HFFc6 (cell line): ENCODE data around the gene RECQL. TPM values are rescaled to one million over a fixed set of nuclear protein-coding genes. Genes with fewer than 3 reads are reported as not detected.

Source experiments
- DNase-seq: peaks from one replicate; pipeline ENCODE4 v3.0.0-alpha.2; 2018
- H3K27ac Mint-ChIP-seq: 2 replicates; pipeline ENCODE4 v1.8.0; 2020; ENCODE audit warnings: mild to moderate bottlenecking, mixed read lengths
- H3K27me3 Mint-ChIP-seq: 2 replicates; pipeline ENCODE4 v1.8.0; 2021; ENCODE audit warnings: mild to moderate bottlenecking, moderate library complexity, mixed read lengths; ENCODE audit not compliant: insufficient read depth
- H3K36me3 Mint-ChIP-seq: 2 replicates; pipeline ENCODE4 v1.8.0; 2021; ENCODE audit warnings: low read depth, mixed read lengths
- H3K4me1 Mint-ChIP-seq: 2 replicates; pipeline ENCODE4 v1.8.0; 2020; ENCODE audit warnings: low read depth, mixed read lengths
- H3K4me3 Mint-ChIP-seq: 2 replicates; pipeline ENCODE4 v1.8.0; 2020; ENCODE audit warnings: mild to moderate bottlenecking, moderate library complexity, mixed read lengths
- H3K9me3 Mint-ChIP-seq: 2 replicates; pipeline ENCODE4 v1.8.0; 2020; ENCODE audit warnings: mild to moderate bottlenecking, mixed read lengths
- CTCF ChIP-seq: fragments of 200-600 bp; sonication (generic); IDR thresholded peaks from 2 replicates; pipeline ENCODE4 v1.5.0; 2021; ENCODE audit warnings: antibody characterized with exemption, mild to moderate bottlenecking
- long read RNA-seq: library from polyadenylated mRNA; unstranded; transcript quantifications from one replicate; pipeline ENCODE4 v2.0.0, GENCODE V29; 2019
- total RNA-seq, 6 experiments: library from RNA; stranded (reverse); fragmentation: NEBNext Ultra II Directional; extraction: Animal tissue kit (Norgen Biotek cat#: 25700); gene quantifications; 2 replicates in 1 of 6; 3 replicates in 5 of 6; pipeline ENCODE4 v1.2.3, GENCODE V29; 2021

The RECQL gene
- 10 to 100 TPM; 34.9 to 43.6 (median 39.2) TPM for total RNA-seq
- long read RNA-seq, transcript RECQL-203 (16 exons, 2,572 nt) = minor isoform, 7 of 65 reads
- long read RNA-seq, transcript RECQL-204 (15 exons, 3,702 nt) = major isoform, 27 of 65 reads
- long read RNA-seq, partial matches to known transcripts = 13 of 65 reads
- long read RNA-seq, other reads (novel, unspliced or antisense) = 18 of 65 reads

- no peaks in the 10 kb centered on the region for H3K27me3 Mint-ChIP-seq
- DNase-seq = peak; percentile 98
- H3K4me3 Mint-ChIP-seq = no peak within 1 kb of the TSS
These were observed at the start of gene RECQL, which contains the start of gene GOLT1B for GRCh38 chr12:21501258-21502163. RECQL (minus strand) TSS chr12:21501635; CDS start chr12:21499570, 2,065 bp downstream. GOLT1B (plus strand) TSS chr12:21501789; CDS start chr12:21501924, 135 bp downstream.

GRCh38 chr12:21547437-21547836, 46.0 kb upstream of the RECQL start:
- DNase-seq = no peak
- H3K36me3 Mint-ChIP-seq = no peaks in the 10 kb centered on the region
- H3K27me3 Mint-ChIP-seq = no peaks in the 10 kb centered on the region; the same call in 1 of the 2 replicates
- H3K9me3 Mint-ChIP-seq = no peaks in the 10 kb centered on the region
- TF ChIP-seq CTCF = no peak
- H3K4me3 Mint-ChIP-seq = no peak overlapping the region
- H3K27ac Mint-ChIP-seq = no peak overlapping the region
- H3K4me1 Mint-ChIP-seq = peaks cover 21% of the 10 kb centered on the region

More at GRCh38 chr12:21501258-21502163, at the start of gene RECQL, which contains the start of gene GOLT1B:
- no peak for TF ChIP-seq CTCF
- Mint-ChIP-seq H3K9me3 (no peaks in the 10 kb centered on the region), H3K36me3 (peaks cover 29% of the 10 kb centered on the region), H3K4me1 (peaks cover 35% of the 10 kb centered on the region), H3K27ac (no peak within 1 kb of the TSS)

GRCh38 chr12:21546716-21547115, 45.3 kb upstream of the RECQL start:
- no peaks in the 10 kb centered on the region for H3K36me3 Mint-ChIP-seq
- no peak overlapping the region; the same call in 1 of the 2 replicates for H3K4me3 Mint-ChIP-seq
- no peak for TF ChIP-seq CTCF
- H3K4me1 Mint-ChIP-seq = peaks cover 21% of the 10 kb centered on the region
- no peak for DNase-seq
- H3K9me3 Mint-ChIP-seq = no peaks in the 10 kb centered on the region
- no peaks in the 10 kb centered on the region; the same call in 1 of the 2 replicates for H3K27me3 Mint-ChIP-seq
- no peak overlapping the region for H3K27ac Mint-ChIP-seq

- Mint-ChIP-seq H3K4me3 (no peak overlapping the region), H3K9me3 (no peaks in the 10 kb centered on the region), H3K27me3 (peaks cover 1% of the 10 kb centered on the region; the same call in 1 of the 2 replicates), H3K36me3 (no peaks in the 10 kb centered on the region), H3K4me1 (peaks cover 21% of the 10 kb centered on the region), H3K27ac (no peak overlapping the region)
- TF ChIP-seq CTCF = no peak
- DNase-seq = no peak
These were observed 44.1 kb upstream of the RECQL start for GRCh38 chr12:21545557-21545956.

GRCh38 chr12:21543151-21543550, 41.7 kb upstream of the RECQL start:
- H3K27me3 Mint-ChIP-seq = peaks cover 1% of the 10 kb centered on the region; the same call in 1 of the 2 replicates
- H3K4me1 Mint-ChIP-seq = peaks cover 19% of the 10 kb centered on the region
- no peaks in the 10 kb centered on the region for H3K9me3 Mint-ChIP-seq
- no peak for DNase-seq
- H3K4me3 Mint-ChIP-seq = no peak overlapping the region
- no peak overlapping the region for H3K27ac Mint-ChIP-seq
- H3K36me3 Mint-ChIP-seq = no peaks in the 10 kb centered on the region
- no peak for TF ChIP-seq CTCF
